A549 (cell line): ENCODE data around the gene FAM216A. TPM values are rescaled to one million over a fixed set of nuclear protein-coding genes. Genes with fewer than 3 reads are reported as not detected.
"Not testable (repeated sequence)": the region's sequence is repeated elsewhere in the genome, so short reads cannot be mapped to it uniquely, and the experiment has no call there.

Experiments used
- ATAC-seq, 2 experiments: fragments of 200-7000 bp in 1 of 2; fragments of >200 bp in 1 of 2; cut with Nextera tagmentation in 1 of 2; cut with Tn5 transposase in 1 of 2; 3 replicates each; pipeline versions ENCODE4 v1.8.0 to v1.9.1; 2018 to 2020; ENCODE audit warnings: mild to moderate bottlenecking in 1 of 2, moderate library complexity in 1 of 2
- CTCF ChIA-PET: fragments of 300-600 bp; sonication (Branson Sonifier 250); formaldehyde crosslinking; extraction: SDS; loops from one replicate; lab custom pipeline; 2021; ENCODE audit warnings: antibody characterized with exemption, inconsistent platforms; lab: Yijun Ruan, JAX
- POLR2A ChIA-PET: fragments of 350-600 bp; formaldehyde crosslinking; extraction: SDS; loops from one replicate; lab custom pipeline; 2021; ENCODE audit warnings: antibody characterized with exemption, inconsistent platforms; lab: Yijun Ruan, JAX
- DNase-seq, 2 experiments: peaks; one replicate each; pipeline versions ENCODE4 v3.0.0 to v3.0.0-alpha.2; 2011 to 2016; ENCODE audit warnings: low read depth in 1 of 2, low spot score in 1 of 2
- FAIRE-seq: peaks from 2 replicates; lab custom pipeline; 2011; peaks lifted over from hg19 to GRCh38; lab: Jason Lieb, UNC
- H3K27ac ChIP-seq, 2 experiments: fragments of >200 bp; sonication (Bioruptor Twin); formaldehyde crosslinking; 3 replicates each; pipeline ENCODE4 v1.5.1; 2016 to 2017
- H3K4me1 ChIP-seq: fragments of >200 bp; sonication (Bioruptor Twin); formaldehyde crosslinking; 3 replicates; pipeline ENCODE4 v1.6.1; 2016
- H3K4me2 ChIP-seq: fragments of >200 bp; sonication (Bioruptor Twin); formaldehyde crosslinking; 3 replicates; pipeline ENCODE4 v1.6.1; 2016
- H3K4me3 ChIP-seq: fragments of >200 bp; sonication (Bioruptor Twin); formaldehyde crosslinking; 3 replicates; pipeline ENCODE4 v1.5.1; 2016
- H3K9me3 ChIP-seq: fragments of >200 bp; sonication (Bioruptor Twin); formaldehyde crosslinking; 3 replicates; pipeline ENCODE4 v1.6.1; 2016
- CHD2 ChIP-seq: fragments of 150-350 bp; IDR thresholded peaks from 2 replicates; pipeline ENCODE4 v1.6.1; 2014; ENCODE audit warnings: low read length; ENCODE audit not compliant: partially characterized antibody
- CHD4 ChIP-seq: fragments of 200-600 bp; sonication (generic); IDR thresholded peaks from 2 replicates; pipeline ENCODE4 v1.6.1; 2016; ENCODE audit warnings: antibody characterized with exemption, mild to moderate bottlenecking, borderline replicate concordance
- EP300 ChIP-seq, 2 experiments: fragments of >200 bp; sonication (Bioruptor Twin); formaldehyde crosslinking; IDR thresholded peaks; 2 replicates in 1 of 2; 3 replicates in 1 of 2; pipeline ENCODE4 v1.6.1; 2016 to 2017
- FOSB ChIP-seq: fragments of 250-450 bp; sonication (Bioruptor Pico); IDR thresholded peaks from 2 replicates; pipeline ENCODE4 v1.5.0; 2020; ENCODE audit warnings: mild to moderate bottlenecking, moderate library complexity
- FOSL2 ChIP-seq, 2 experiments: fragments of 450-650 bp in 1 of 2; fragments of >200 bp in 1 of 2; sonication (Bioruptor Twin) in 1 of 2; formaldehyde crosslinking; IDR thresholded peaks; 2 replicates each; pipeline versions ENCODE4 v1.5.0 to v1.6.1; 2016 to 2020; ENCODE audit warnings: mild to moderate bottlenecking in 1 of 2, moderate library complexity in 1 of 2
- FOXS1 ChIP-seq: fragments of 250-450 bp; sonication (Bioruptor Pico); IDR thresholded peaks from 2 replicates; pipeline ENCODE4 v1.5.0; 2020; ENCODE audit warnings: mild to moderate bottlenecking, moderate library complexity
- HOXB5 ChIP-seq: fragments of 250-450 bp; sonication (Bioruptor Pico); IDR thresholded peaks from 2 replicates; pipeline ENCODE4 v1.5.0; 2020; ENCODE audit warnings: mild to moderate bottlenecking, moderate library complexity
- MAFK ChIP-seq: fragments of 450-650 bp; IDR thresholded peaks from 2 replicates; pipeline ENCODE4 v1.6.1; 2014; ENCODE audit not compliant: partially characterized antibody
- MAZ ChIP-seq: fragments of 150-350 bp; IDR thresholded peaks from 2 replicates; pipeline ENCODE4 v1.6.1; 2014; ENCODE audit warnings: antibody characterized with exemption, low read depth, low read length, borderline replicate concordance
- MYC ChIP-seq: IDR thresholded peaks from 2 replicates; pipeline ENCODE4 v1.6.1; 2012; ENCODE audit warnings: mild to moderate bottlenecking, inconsistent platforms, low read length, improper control_type of control experiment, borderline replicate concordance
- NPAS2 ChIP-seq: fragments of 250-450 bp; sonication (Bioruptor Pico); IDR thresholded peaks from 2 replicates; pipeline ENCODE4 v1.8.0; 2022; ENCODE audit warnings: mild to moderate bottlenecking, moderate library complexity, borderline replicate concordance
- POLR2A ChIP-seq: IDR thresholded peaks from 2 replicates; pipeline ENCODE4 v1.6.1; 2012; ENCODE audit warnings: mild to moderate bottlenecking, low read length
- RARB ChIP-seq: fragments of 250-450 bp; sonication (Bioruptor Pico); IDR thresholded peaks from 2 replicates; pipeline ENCODE4 v1.8.0; 2021; ENCODE audit warnings: mild to moderate bottlenecking, moderate library complexity
- RCOR1 ChIP-seq: fragments of 150-350 bp; IDR thresholded peaks from 2 replicates; pipeline ENCODE4 v1.6.1; 2014; ENCODE audit warnings: antibody characterized with exemption, low read length, low read depth
- RFX5 ChIP-seq: fragments of 450-650 bp; IDR thresholded peaks from 2 replicates; pipeline ENCODE4 v1.7.1; 2014; ENCODE audit warnings: antibody characterized with exemption, mild to moderate bottlenecking, moderate library complexity
- SMC3 ChIP-seq: fragments of >200 bp; sonication (Bioruptor Twin); formaldehyde crosslinking; IDR thresholded peaks from 3 replicates; pipeline ENCODE4 v1.6.1; 2018; ENCODE audit warnings: inconsistent platforms
- SREBF2 ChIP-seq: fragments of 450-650 bp; IDR thresholded peaks from 2 replicates; pipeline ENCODE4 v1.6.1; 2014; ENCODE audit warnings: mild to moderate bottlenecking, moderate library complexity
- TP53 ChIP-seq: fragments of 250-450 bp; sonication (Bioruptor Pico); IDR thresholded peaks from 2 replicates; pipeline ENCODE4 v1.5.0; 2021; ENCODE audit warnings: mild to moderate bottlenecking, moderate library complexity
- ZC3H11A ChIP-seq: fragments of 450-650 bp; IDR thresholded peaks from 2 replicates; pipeline ENCODE4 v1.6.1; 2014; ENCODE audit warnings: antibody characterized with exemption, mild to moderate bottlenecking
- ZFP36 ChIP-seq: fragments of 450-650 bp; IDR thresholded peaks from 2 replicates; pipeline ENCODE4 v1.6.1; 2014; ENCODE audit warnings: borderline replicate concordance; ENCODE audit not compliant: partially characterized antibody
- ZNF302 ChIP-seq: fragments of 250-450 bp; sonication (Bioruptor Pico); IDR thresholded peaks from 2 replicates; pipeline ENCODE4 v1.9.0; 2021; ENCODE audit warnings: inconsistent platforms, mild to moderate bottlenecking, moderate library complexity
- WGBS: methylation state at CpG from one replicate; pipeline ENCODE4 v1.1.6; 2017; ENCODE audit errors: missing lambda C conversion rate; 5-methylcytosine and 5-hydroxymethylcytosine counted together
- polyA plus RNA-seq, 4 experiments: library from polyadenylated mRNA; depleted of rRNA in 3 of 4; stranded (reverse); fragments of >200 nt; fragmentation: RNase III in 1 of 4; extraction: RNeasy Plus Mini Kit Qiagen cat#74134 plus additional on column Dnase treatment in 1 of 4; gene quantifications; 2 replicates in 3 of 4; 3 replicates in 1 of 4; pipeline ENCODE4 v1.2.3, GENCODE V29; 2011 to 2017
- TF ChIP-seq, protein P1 (sequence below): fragments of >200 bp; sonication (Bioruptor Twin); formaldehyde crosslinking; IDR thresholded peaks from 3 replicates; pipeline ENCODE4 v1.6.1; 2016
- TF ChIP-seq, protein P2 (sequence below): fragments of 250-450 bp; sonication (Bioruptor Pico); IDR thresholded peaks from 2 replicates; pipeline ENCODE4 v1.5.0; 2021; ENCODE audit warnings: mild to moderate bottlenecking, moderate library complexity, borderline replicate concordance
- TF ChIP-seq, protein P3 (sequence below): fragments of 450-650 bp; IDR thresholded peaks from 2 replicates; pipeline ENCODE4 v1.6.1; 2014; ENCODE audit warnings: antibody characterized with exemption
- TF ChIP-seq, protein P4 (sequence below): fragments of 250-450 bp; sonication (Bioruptor Pico); IDR thresholded peaks from 2 replicates; pipeline ENCODE4 v1.5.0; 2020; ENCODE audit warnings: low read depth, mild to moderate bottlenecking, moderate library complexity
- TF ChIP-seq, protein P5 (sequence below): fragments of 150-350 bp; IDR thresholded peaks from 2 replicates; pipeline ENCODE4 v1.6.1; 2014; ENCODE audit warnings: low read depth, mild to moderate bottlenecking, low read length

FAM216A gene
- polyA plus RNA-seq, 2 of the 4 experiments (the other 2 are of a cell fraction), result 18.1 to 40.6 TPM

DNA sequence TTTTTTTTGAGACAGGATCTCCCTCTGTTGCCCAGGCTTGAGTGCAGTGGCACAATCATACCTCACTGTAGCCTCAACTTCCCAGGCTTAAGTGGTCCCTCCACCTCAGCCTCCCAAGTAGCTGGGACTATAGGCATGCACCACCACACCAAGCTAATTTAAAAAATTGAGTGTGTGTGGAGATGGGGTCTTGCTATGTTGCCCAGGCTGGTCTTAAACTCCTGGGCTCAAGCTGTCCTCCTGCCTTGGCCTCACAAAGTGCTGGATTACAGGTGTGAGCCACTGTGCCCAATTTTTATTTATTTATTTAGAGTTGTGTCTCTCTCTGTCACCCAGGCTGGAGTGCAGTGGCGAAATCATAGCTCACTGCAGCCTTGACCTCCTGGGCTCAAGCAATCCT is 48.0 kb upstream of the FAM216A start:
- POLR2A ChIA-PET, result not testable (repeated sequence)
- WGBS, result 100% methylated on average over 1 of the region's 1 CpG

DNA sequence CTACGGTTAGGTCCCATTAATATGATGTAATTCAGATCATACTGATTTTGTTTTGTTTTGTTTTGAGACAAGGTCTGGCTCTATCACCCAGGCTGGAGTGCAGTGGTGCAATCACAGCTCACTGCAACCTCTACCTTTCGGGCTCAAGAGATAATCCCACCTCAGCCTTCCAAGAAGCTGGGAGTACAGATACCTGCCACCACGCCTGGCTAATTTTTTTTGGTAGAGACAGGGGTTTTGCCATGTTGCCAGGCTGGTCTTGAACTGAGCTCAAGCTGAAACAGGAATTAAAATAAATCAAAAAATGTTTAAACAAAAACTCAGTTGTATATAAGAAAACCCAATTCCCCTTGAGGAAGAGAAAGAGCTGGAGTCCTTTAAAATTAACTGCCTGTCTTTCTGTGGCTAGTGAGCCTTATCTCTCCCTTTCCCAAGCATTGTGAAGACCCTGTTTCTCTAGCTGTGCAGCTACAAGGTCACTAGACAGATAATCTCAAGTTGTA is 47.4 kb upstream of the FAM216A start:
- CTCF ChIA-PET, result interaction anchor here (0.5 to 3.5 kb wide), 4 partner anchors 10 to 377 kb away, joined by 3 to 30 read pairs (median 5); no protein-coding TSS in a partner anchor

More for the DNA sequence above, 48.0 kb upstream of the FAM216A start:
- not testable (repeated sequence) for FAIRE-seq, H3K9me3 ChIP-seq, DNase-seq, H3K4me2 ChIP-seq, H3K27ac ChIP-seq, H3K4me3 ChIP-seq, ATAC-seq, H3K4me1 ChIP-seq
- CTCF ChIA-PET, result interaction anchor here (0.5 to 3.5 kb wide), 4 partner anchors 11 to 377 kb away, joined by 3 to 30 read pairs (median 4); no protein-coding TSS in a partner anchor

DNA sequence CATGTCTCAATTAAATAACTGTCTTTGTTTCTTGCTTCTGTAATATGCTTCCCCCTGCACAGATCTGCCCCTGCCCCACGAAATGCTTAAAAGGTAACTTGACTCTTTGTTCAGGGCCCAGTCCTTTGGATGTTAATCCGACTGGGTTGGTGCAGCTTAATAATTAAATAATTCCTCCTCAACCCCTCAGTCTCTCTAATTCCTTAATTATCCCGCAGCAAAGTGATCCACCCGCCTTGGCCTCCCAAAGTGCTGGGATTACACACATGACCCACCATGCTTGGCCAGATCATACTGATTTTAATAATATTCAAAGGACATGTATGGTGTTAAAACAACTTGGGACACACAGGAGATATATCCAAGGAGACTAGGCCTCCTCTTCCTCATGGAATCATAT is 46.9 kb upstream of the FAM216A start:
- CTCF ChIA-PET, result interaction anchor here (1.5 to 3.5 kb wide), 2 partner anchors 10 kb away, joined by 5 to 30 read pairs; no protein-coding TSS in a partner anchor
- Histone ChIP-seq H3K4me1 (peaks cover 4% of the 10 kb centered on the region; the same call in 2 of the 3 replicates), H3K4me2 (no peak overlapping the region), H3K9me3 (no peaks in the 10 kb centered on the region), H3K27ac (no peak overlapping the region), H3K4me3 (no peak overlapping the region)
- 66% methylated on average over 4 of the region's 4 CpGs for WGBS
- FAIRE-seq (no peak), ATAC-seq (no peak), DNase-seq (no peak)
- POLR2A ChIA-PET, result no interaction called here
- TF ChIP-seq FOXS1 (CRISPR knock-in tag) (no peak), CHD4 (no peak), MAZ (no peak), RFX5 (no peak), MYC (no peak), FOSL2 (IDR thresholded peaks at IDR 0.05) (no peak), FOSL2 (CRISPR knock-in tag; IDR thresholded peaks at IDR 0.05) (no peak), SREBF2 (no peak), HOXB5 (no peak), TP53 (CRISPR knock-in tag) (no peak), FOSB (CRISPR knock-in tag) (no peak), RCOR1 (no peak), CHD2 (no peak), NPAS2 (CRISPR knock-in tag) (no peak)
- TF ChIP-seq, protein P1, sequence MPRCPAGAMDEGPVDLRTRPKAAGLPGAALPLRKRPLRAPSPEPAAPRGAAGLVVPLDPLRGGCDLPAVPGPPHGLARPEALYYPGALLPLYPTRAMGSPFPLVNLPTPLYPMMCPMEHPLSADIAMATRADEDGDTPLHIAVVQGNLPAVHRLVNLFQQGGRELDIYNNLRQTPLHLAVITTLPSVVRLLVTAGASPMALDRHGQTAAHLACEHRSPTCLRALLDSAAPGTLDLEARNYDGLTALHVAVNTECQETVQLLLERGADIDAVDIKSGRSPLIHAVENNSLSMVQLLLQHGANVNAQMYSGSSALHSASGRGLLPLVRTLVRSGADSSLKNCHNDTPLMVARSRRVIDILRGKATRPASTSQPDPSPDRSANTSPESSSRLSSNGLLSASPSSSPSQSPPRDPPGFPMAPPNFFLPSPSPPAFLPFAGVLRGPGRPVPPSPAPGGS, result no peak
- TF ChIP-seq, protein P2, sequence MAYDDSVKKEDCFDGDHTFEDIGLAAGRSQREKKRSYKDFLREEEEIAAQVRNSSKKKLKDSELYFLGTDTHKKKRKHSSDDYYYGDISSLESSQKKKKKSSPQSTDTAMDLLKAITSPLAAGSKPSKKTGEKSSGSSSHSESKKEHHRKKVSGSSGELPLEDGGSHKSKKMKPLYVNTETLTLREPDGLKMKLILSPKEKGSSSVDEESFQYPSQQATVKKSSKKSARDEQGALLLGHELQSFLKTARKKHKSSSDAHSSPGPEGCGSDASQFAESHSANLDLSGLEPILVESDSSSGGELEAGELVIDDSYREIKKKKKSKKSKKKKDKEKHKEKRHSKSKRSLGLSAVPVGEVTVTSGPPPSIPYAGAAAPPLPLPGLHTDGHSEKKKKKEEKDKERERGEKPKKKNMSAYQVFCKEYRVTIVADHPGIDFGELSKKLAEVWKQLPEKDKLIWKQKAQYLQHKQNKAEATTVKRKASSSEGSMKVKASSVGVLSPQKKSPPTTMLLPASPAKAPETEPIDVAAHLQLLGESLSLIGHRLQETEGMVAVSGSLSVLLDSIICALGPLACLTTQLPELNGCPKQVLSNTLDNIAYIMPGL (CRISPR knock-in tag), result no peak
- TF ChIP-seq, protein P3, sequence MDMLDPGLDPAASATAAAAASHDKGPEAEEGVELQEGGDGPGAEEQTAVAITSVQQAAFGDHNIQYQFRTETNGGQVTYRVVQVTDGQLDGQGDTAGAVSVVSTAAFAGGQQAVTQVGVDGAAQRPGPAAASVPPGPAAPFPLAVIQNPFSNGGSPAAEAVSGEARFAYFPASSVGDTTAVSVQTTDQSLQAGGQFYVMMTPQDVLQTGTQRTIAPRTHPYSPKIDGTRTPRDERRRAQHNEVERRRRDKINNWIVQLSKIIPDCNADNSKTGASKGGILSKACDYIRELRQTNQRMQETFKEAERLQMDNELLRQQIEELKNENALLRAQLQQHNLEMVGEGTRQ, result no peak

More for the DNA sequence above, 47.4 kb upstream of the FAM216A start:
- WGBS, result 88% methylated on average over 3 of the region's 3 CpGs
- ATAC-seq, result no peak
- FAIRE-seq, result no peak
- peaks cover 4% of the 10 kb centered on the region; the same call in 2 of the 3 replicates for H3K4me1 ChIP-seq
- no peak overlapping the region for H3K27ac ChIP-seq
- TF ChIP-seq, protein P2 (CRISPR knock-in tag), result no peak
- TF ChIP-seq EP300 (IDR thresholded peaks at IDR 0.05) (no peak), CHD2 (no peak), TP53 (CRISPR knock-in tag) (no peak), ZFP36 (no peak), POLR2A (no peak), RCOR1 (no peak), RARB (CRISPR knock-in tag) (no peak), ZC3H11A (no peak), ZNF302 (CRISPR knock-in tag) (no peak), MAFK (no peak), SMC3 (no peak), NPAS2 (CRISPR knock-in tag) (no peak)
- TF ChIP-seq, protein P4, sequence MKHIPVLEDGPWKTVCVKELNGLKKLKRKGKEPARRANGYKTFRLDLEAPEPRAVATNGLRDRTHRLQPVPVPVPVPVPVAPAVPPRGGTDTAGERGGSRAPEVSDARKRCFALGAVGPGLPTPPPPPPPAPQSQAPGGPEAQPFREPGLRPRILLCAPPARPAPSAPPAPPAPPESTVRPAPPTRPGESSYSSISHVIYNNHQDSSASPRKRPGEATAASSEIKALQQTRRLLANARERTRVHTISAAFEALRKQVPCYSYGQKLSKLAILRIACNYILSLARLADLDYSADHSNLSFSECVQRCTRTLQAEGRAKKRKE (CRISPR knock-in tag), result no peak
- TF ChIP-seq, protein P5, sequence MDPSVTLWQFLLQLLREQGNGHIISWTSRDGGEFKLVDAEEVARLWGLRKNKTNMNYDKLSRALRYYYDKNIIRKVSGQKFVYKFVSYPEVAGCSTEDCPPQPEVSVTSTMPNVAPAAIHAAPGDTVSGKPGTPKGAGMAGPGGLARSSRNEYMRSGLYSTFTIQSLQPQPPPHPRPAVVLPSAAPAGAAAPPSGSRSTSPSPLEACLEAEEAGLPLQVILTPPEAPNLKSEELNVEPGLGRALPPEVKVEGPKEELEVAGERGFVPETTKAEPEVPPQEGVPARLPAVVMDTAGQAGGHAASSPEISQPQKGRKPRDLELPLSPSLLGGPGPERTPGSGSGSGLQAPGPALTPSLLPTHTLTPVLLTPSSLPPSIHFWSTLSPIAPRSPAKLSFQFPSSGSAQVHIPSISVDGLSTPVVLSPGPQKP, result no peak
- DNase-seq, result no peak
- H3K4me3 ChIP-seq, result no peak overlapping the region
- H3K9me3 ChIP-seq, result no peaks in the 10 kb centered on the region
- POLR2A ChIA-PET, result no interaction called here
- no peak overlapping the region for H3K4me2 ChIP-seq
